Activated CD8-positive, alpha-beta T cell treated with anti-CD3 and anti-CD28 coated beads for 36 hours (primary cell): Measurements from ENCODE around the gene SNRPA. TPM values are rescaled to one million over a fixed set of nuclear protein-coding genes. Genes with fewer than 3 reads are reported as not detected.

Source experiments
- ATAC-seq: fragments of 200-7000 bp; cut with Tn5 transposase; one replicate; pipeline ENCODE4 v1.10.0; 2021; ENCODE audit warnings: mild to moderate bottlenecking, moderate library complexity
- CTCF ChIA-PET: fragments of 350-600 bp; sonication (Branson Sonifier 250); formaldehyde crosslinking; loops from one replicate; lab custom pipeline; 2021; ENCODE audit warnings: antibody characterized with exemption; lab: Charles Lee
- POLR2A ChIA-PET: fragments of 350-600 bp; sonication (Branson Sonifier 250); formaldehyde crosslinking; loops from one replicate; lab custom pipeline; 2021; ENCODE audit warnings: antibody characterized with exemption; lab: Charles Lee
- DNase-seq: peaks from one replicate; pipeline ENCODE4 v3.0.0-alpha.2; 2020
- H3K27ac Mint-ChIP-seq: one replicate; pipeline ENCODE4 v1.8.0; 2021; ENCODE audit warnings: mild to moderate bottlenecking, mixed read lengths
- H3K27me3 Mint-ChIP-seq: one replicate; pipeline ENCODE4 v1.8.0; 2021; ENCODE audit warnings: mixed read lengths
- H3K36me3 Mint-ChIP-seq: one replicate; pipeline ENCODE4 v1.8.0; 2021; ENCODE audit warnings: low read depth, mixed read lengths
- H3K4me1 Mint-ChIP-seq: one replicate; pipeline ENCODE4 v1.8.0; 2021; ENCODE audit warnings: low read depth, mixed read lengths
- H3K4me3 Mint-ChIP-seq: one replicate; pipeline ENCODE4 v1.8.0; 2021; ENCODE audit warnings: mild to moderate bottlenecking, moderate library complexity, mixed read lengths
- H3K9me3 Mint-ChIP-seq: one replicate; pipeline ENCODE4 v1.8.0; 2021; ENCODE audit warnings: mixed read lengths
- CTCF ChIP-seq: fragments of 200-600 bp; IDR thresholded peaks from one replicate; pipeline ENCODE4 v1.8.0; 2022; ENCODE audit warnings: antibody characterized with exemption, mild to moderate bottlenecking
- intact Hi-C: fragments of 100-400 bp; cut with micrococcal nuclease; formaldehyde crosslinking; loops from one replicate; pipeline ENCODE4 v1.10.0; 2022
- total RNA-seq, 2 experiments: library from RNA; stranded (reverse); gene quantifications; one replicate each; pipeline ENCODE4 v1.2.3, GENCODE V29; 2021

Gene SNRPA
- total RNA-seq, 2 experiments from 2014 or later: 260 to 281 TPM

GRCh38 chr19:40713939-40714338 is 37.1 kb upstream of the SNRPA start:
- intact Hi-C loops: no loop called here
- ChIA-PET POLR2A (interaction anchor here (0.6 to 1.6 kb wide), 3 partner anchors 15 to 91 kb away, joined by 3 to 5 read pairs (median 3); partner anchors contain the start of gene NUMBL), CTCF (no interaction called here)
- DNase-seq (no peak), ATAC-seq (no peak)
- Mint-ChIP-seq H3K9me3 (no peaks in the 10 kb centered on the region), H3K27me3 (no peaks in the 10 kb centered on the region), H3K4me3 (peak overlapping the region; percentile 94), H3K36me3 (peaks cover 14% of the 10 kb centered on the region), H3K4me1 (peaks cover 34% of the 10 kb centered on the region), H3K27ac (peak overlapping the region; percentile 96)
- TF ChIP-seq CTCF: no peak

GRCh38 chr19:40714441-40715299 is 36.3 kb upstream of the SNRPA start:
- no peaks in the 10 kb centered on the region for H3K9me3 Mint-ChIP-seq
- peak overlapping the region; percentile 94 for H3K4me3 Mint-ChIP-seq
- ATAC-seq (peak; percentile 68), DNase-seq (peak; percentile 96)
- POLR2A ChIA-PET: interaction anchor here (0.6 to 1.6 kb wide), 2 partner anchors 24 to 91 kb away, joined by 3 to 5 read pairs; partner anchors contain the start of gene NUMBL
- peaks cover 38% of the 10 kb centered on the region for H3K4me1 Mint-ChIP-seq
- intact Hi-C loops: loop anchor here (5.0 kb wide), 2 partner anchors 38 to 52 kb away; partner anchors contain the start of genes ACTMAP and SNRPA
- TF ChIP-seq CTCF: no peak
- CTCF ChIA-PET: no interaction called here
- peak overlapping the region; percentile 96 for H3K27ac Mint-ChIP-seq
- H3K36me3 Mint-ChIP-seq: peaks cover 12% of the 10 kb centered on the region
- no peaks in the 10 kb centered on the region for H3K27me3 Mint-ChIP-seq

GRCh38 chr19:40716031-40716481 is 34.9 kb upstream of the SNRPA start:
- H3K9me3 Mint-ChIP-seq: no peaks in the 10 kb centered on the region
- intact Hi-C loops: loop anchor here (5.0 kb wide), 2 partner anchors 36 to 54 kb away; partner anchors contain the start of genes ACTMAP and SNRPA
- no peaks in the 10 kb centered on the region for H3K27me3 Mint-ChIP-seq
- TF ChIP-seq CTCF: no peak
- CTCF ChIA-PET: interaction anchor here (0.6 to 1.7 kb wide), 8 partner anchors 53 to 132 kb away, joined by 3 to 6 read pairs (median 4); partner anchors contain the start of gene EGLN2
- H3K36me3 Mint-ChIP-seq: peaks cover 10% of the 10 kb centered on the region
- H3K4me3 Mint-ChIP-seq: peak overlapping the region; percentile 94
- H3K27ac Mint-ChIP-seq: peak overlapping the region; percentile 96
- ATAC-seq (peak; percentile 37), DNase-seq (peak; percentile 93)
- H3K4me1 Mint-ChIP-seq: peaks cover 49% of the 10 kb centered on the region
- POLR2A ChIA-PET: interaction anchor here (0.7 to 1.8 kb wide), 6 partner anchors 12 to 62 kb away, joined by 3 to 9 read pairs (median 4); partner anchors contain the start of genes ACTMAP, NUMBL and RAB4B

- intact Hi-C loops: loop anchor here (5.0 kb wide), 2 partner anchors 36 to 54 kb away; partner anchors contain the start of genes ACTMAP and SNRPA
- Mint-ChIP-seq H3K36me3 (peaks cover 6% of the 10 kb centered on the region), H3K27ac (peak within 1 kb of the TSS; percentile 96), H3K4me3 (peak within 1 kb of the TSS; percentile 94), H3K9me3 (no peaks in the 10 kb centered on the region), H3K4me1 (peaks cover 50% of the 10 kb centered on the region), H3K27me3 (no peaks in the 10 kb centered on the region)
- TF ChIP-seq CTCF: no peak
- ChIA-PET POLR2A (interaction anchor here (0.7 to 1.8 kb wide), 11 partner anchors 11 to 61 kb away, joined by 3 to 14 read pairs (median 5); partner anchors contain the start of genes ACTMAP, NUMBL, RAB4B and SNRPA), CTCF (interaction anchor here (0.6 to 1.7 kb wide), 9 partner anchors 15 to 132 kb away, joined by 3 to 6 read pairs (median 4); partner anchors contain the start of gene EGLN2)
- peak; percentile 100 for DNase-seq
- peak; percentile 74 for ATAC-seq
Observed at GRCh38 chr19:40716482-40717324, 34.3 kb upstream of the SNRPA start, which contains the start of the genes COQ8B and ITPKC. Gene COQ8B (minus strand): TSS chr19:40716886. CDS start chr19:40714632, 2,254 bp downstream. Gene ITPKC (plus strand): TSS chr19:40717112. CDS start chr19:40717136, 24 bp downstream.
